ENCODE results near the gene RELB.

The RELB gene

GRCh38 chr19:44990459-44990858 is 10.8 kb upstream of the RELB start:
- Mint-ChIP-seq H3K4me3 (no peak overlapping the region), H3K27ac (peak overlapping the region; percentile 51)
- no peak for DNase-seq

GRCh38 chr19:44990966-44991365 is 10.3 kb upstream of the RELB start:
- H3K36me3 Mint-ChIP-seq (ENCODE audit: low read depth) = peaks cover 13% of the 10 kb centered on the region
- DNase-seq = no peak
- no peaks in the 10 kb centered on the region for H3K9me3 Mint-ChIP-seq
- H3K4me1 Mint-ChIP-seq = no peaks in the 10 kb centered on the region
- TF ChIP-seq, protein P1, sequence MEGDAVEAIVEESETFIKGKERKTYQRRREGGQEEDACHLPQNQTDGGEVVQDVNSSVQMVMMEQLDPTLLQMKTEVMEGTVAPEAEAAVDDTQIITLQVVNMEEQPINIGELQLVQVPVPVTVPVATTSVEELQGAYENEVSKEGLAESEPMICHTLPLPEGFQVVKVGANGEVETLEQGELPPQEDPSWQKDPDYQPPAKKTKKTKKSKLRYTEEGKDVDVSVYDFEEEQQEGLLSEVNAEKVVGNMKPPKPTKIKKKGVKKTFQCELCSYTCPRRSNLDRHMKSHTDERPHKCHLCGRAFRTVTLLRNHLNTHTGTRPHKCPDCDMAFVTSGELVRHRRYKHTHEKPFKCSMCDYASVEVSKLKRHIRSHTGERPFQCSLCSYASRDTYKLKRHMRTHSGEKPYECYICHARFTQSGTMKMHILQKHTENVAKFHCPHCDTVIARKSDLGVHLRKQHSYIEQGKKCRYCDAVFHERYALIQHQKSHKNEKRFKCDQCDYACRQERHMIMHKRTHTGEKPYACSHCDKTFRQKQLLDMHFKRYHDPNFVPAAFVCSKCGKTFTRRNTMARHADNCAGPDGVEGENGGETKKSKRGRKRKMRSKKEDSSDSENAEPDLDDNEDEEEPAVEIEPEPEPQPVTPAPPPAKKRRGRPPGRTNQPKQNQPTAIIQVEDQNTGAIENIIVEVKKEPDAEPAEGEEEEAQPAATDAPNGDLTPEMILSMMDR (IDR thresholded peaks at IDR 0.05) = no peak
- H3K27ac Mint-ChIP-seq = no peak overlapping the region
- H3K27me3 Mint-ChIP-seq (ENCODE audit: low read depth, poor library complexity) = peaks cover 3% of the 10 kb centered on the region
- H3K4me3 Mint-ChIP-seq = no peak overlapping the region

More at GRCh38 chr19:44990459-44990858, 10.8 kb upstream of the RELB start:
- Mint-ChIP-seq H3K4me1 (no peaks in the 10 kb centered on the region), H3K27me3 (ENCODE audit: low read depth, poor library complexity) (peaks cover 3% of the 10 kb centered on the region), H3K9me3 (no peaks in the 10 kb centered on the region), H3K36me3 (ENCODE audit: low read depth) (peaks cover 18% of the 10 kb centered on the region)
- TF ChIP-seq, protein P1 (IDR thresholded peaks at IDR 0.05) = no peak

DNA sequence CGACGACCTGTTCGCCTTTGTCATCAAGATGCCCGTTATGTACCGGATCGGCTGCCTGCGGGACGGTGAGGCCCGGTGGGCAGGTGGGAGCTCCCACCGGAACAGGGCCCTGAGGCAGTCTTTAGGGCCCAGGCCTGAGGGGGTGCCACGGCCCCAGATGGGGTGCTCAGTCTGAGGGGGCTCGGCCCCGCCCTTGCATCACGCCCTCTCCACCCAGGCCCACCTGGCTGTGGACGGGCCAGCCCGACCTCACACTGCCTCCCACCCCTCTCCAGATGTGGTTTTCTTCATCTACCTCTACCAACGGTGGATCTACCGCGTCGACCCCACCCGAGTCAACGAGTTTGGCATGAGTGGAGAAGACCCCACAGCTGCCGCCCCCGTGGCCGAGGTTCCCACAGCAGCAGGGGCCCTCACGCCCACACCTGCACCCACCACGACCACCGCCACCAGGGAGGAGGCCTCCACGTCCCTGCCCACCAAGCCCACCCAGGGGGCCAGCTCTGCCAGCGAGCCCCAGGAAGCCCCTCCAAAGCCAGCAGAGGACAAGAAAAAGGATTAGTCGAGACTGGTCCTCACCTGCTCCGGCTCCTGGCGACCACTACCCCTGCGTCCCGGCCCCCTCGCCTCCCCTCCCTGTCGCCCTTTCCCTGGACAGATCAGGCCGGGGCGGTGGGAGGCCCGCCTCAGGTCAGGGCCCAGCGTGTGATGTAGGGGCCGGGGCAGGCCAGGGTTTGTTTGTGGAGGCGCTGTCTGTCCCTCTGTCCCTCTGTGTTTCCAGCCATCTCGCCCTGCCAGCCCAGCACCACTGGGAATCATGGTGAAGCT is 8.7 kb upstream of the RELB start:
- Mint-ChIP-seq H3K27me3 (ENCODE audit: low read depth, poor library complexity) (peaks cover 3% of the 10 kb centered on the region), H3K4me3 (no peak overlapping the region), H3K36me3 (ENCODE audit: low read depth) (peaks cover 11% of the 10 kb centered on the region), H3K27ac (no peak overlapping the region), H3K9me3 (no peaks in the 10 kb centered on the region), H3K4me1 (no peaks in the 10 kb centered on the region)
- DNase-seq = no peak
- TF ChIP-seq, protein P1 (IDR thresholded peaks at IDR 0.05) = no peak

GRCh38 chr19:44993526-44993925 is 7.7 kb upstream of the RELB start:
- Mint-ChIP-seq H3K36me3 (ENCODE audit: low read depth) (peaks cover 11% of the 10 kb centered on the region), H3K27me3 (ENCODE audit: low read depth, poor library complexity) (peaks cover 3% of the 10 kb centered on the region)

GRCh38 chr19:44993926-44994537 is 7.2 kb upstream of the RELB start:
- peaks cover 8% of the 10 kb centered on the region for H3K27me3 Mint-ChIP-seq (ENCODE audit: low read depth, poor library complexity)
- TF ChIP-seq, protein P1 (IDR thresholded peaks at IDR 0.05) = no peak
- no peaks in the 10 kb centered on the region for H3K9me3 Mint-ChIP-seq
- H3K36me3 Mint-ChIP-seq (ENCODE audit: low read depth) = peaks cover 8% of the 10 kb centered on the region
- no peak overlapping the region for H3K4me3 Mint-ChIP-seq
- no peak overlapping the region for H3K27ac Mint-ChIP-seq
- DNase-seq = no peak
- no peaks in the 10 kb centered on the region for H3K4me1 Mint-ChIP-seq

More at GRCh38 chr19:44993526-44993925, 7.7 kb upstream of the RELB start:
- Mint-ChIP-seq H3K27ac (no peak overlapping the region), H3K4me1 (no peaks in the 10 kb centered on the region), H3K4me3 (no peak overlapping the region), H3K9me3 (no peaks in the 10 kb centered on the region)
- TF ChIP-seq, protein P1 (IDR thresholded peaks at IDR 0.05) = no peak
- DNase-seq = no peak

Data from nephron progenitor cell (in vitro differentiated cells).